GM10248 (cell line): ENCODE measurements around the gene ABCA5.

ENCODE experiments used
- CTCF ChIA-PET: fragments of 300-600 bp; sonication (Branson Sonifier 250); formaldehyde crosslinking; extraction: SDS; loops from one replicate; lab custom pipeline; 2021; ENCODE audit warnings: antibody characterized with exemption; lab: Yijun Ruan, JAX
- POLR2A ChIA-PET: fragments of 350-650 bp; sonication (Branson Sonifier 250); formaldehyde crosslinking; extraction: SDS; loops from one replicate; lab custom pipeline; 2020; ENCODE audit warnings: antibody characterized with exemption; lab: Yijun Ruan, JAX
- DNase-seq: peaks from one replicate; pipeline ENCODE4 v3.0.0; 2012; ENCODE audit errors: extremely low spot score
- CTCF ChIP-seq: IDR thresholded peaks from 2 replicates; pipeline ENCODE4 v1.5.1; 2012; ENCODE audit warnings: mild to moderate bottlenecking, low read depth; ENCODE audit errors: extremely low read depth, missing control alignments, control extremely low read depth

The ABCA5 gene

GRCh38 chr17:69320908-69321238 lies 6.1 kb downstream of the ABCA5 start:
- CTCF ChIA-PET = interaction anchor here (2.0 to 3.0 kb wide), 2 partner anchors 9 to 12 kb away, joined by 4 to 7 read pairs; no protein-coding TSS in a partner anchor
- no peak for TF ChIP-seq CTCF
- POLR2A ChIA-PET = no interaction called here
- DNase-seq = no peak

DNA sequence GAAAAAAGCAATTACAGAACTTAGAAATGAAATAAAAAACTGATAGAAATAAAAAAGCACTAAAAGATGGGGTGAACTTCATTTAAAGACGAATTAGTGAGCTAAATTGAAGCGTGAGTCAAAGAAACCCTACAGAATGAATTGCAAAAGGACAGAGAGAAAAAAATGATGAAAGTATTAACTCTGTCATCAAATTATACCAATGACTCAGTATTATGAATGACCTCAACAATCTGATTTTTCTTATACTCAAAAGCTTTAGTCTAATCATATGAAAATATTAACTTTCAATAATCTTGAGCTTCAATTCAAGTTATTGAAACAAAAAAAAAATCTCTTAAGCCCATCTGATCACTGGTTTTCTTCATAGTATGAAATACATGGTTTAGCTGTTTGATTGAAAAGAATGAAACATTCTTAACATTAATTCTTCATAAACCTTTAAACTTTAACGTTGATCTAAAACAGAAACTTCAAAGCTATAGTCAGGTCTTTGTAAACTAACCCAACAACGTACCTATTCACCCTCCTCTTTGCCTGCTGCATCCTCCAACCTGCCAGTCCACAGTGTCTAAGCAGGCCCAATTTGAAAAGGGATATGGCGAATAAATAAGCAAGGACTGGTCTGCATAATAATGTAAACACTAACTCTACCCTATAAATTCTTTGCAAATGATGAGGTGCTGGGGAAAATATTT lies 6.6 kb downstream of the ABCA5 start:
- ChIA-PET CTCF (interaction anchor here (2.0 kb wide), 1 partner anchor 11 kb away, joined by 4 read pairs; no protein-coding TSS in a partner anchor), POLR2A (no interaction called here)
- TF ChIP-seq CTCF = no peak
- DNase-seq = no peak

GRCh38 chr17:69317625-69318024 lies 9.3 kb downstream of the ABCA5 start:
- no peak for DNase-seq
- no peak for TF ChIP-seq CTCF
- ChIA-PET CTCF (interaction anchor here (1.3 kb wide), 1 partner anchor 198 kb away, joined by 3 read pairs; no protein-coding TSS in a partner anchor), POLR2A (no interaction called here)

DNA sequence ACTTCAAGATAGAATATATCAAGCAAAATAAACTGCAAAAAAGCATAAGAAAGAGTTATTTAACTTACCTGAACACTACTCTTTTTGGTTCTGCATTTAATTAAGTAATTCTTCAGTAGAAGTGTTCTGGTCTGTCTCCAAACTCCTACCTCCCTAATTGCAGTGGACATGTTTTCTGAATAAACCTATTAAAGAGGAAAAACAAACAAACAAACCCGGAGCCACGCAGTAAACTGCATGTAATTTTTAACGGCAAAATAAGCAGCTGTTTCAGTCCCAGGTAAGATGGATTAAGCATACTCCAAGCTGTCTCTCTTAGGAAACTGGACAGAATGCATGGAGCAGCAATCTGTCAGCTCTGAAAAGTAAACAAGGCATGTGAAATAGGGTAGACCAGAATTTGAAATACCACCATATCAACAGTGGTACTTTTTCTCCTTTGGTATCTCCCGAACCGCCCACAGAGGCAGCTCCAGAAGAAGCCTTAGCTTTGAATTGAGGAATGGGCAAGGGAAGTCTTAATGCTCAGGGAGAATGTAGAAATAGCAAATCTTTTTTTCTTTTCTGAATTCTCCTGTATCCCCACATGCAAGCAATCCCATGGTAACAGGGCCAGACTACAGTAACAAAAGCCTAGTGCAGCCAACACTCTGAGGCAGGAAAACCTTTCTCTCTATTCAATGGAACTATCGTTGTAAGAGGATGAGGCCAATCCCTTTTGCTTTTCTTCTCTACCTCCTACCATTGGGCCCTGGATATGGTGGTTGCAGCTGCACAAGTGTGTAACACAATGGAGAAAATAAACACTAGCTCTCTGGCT lies 12.5 kb downstream of the ABCA5 start:
- ChIA-PET CTCF (interaction anchor here (0.7 to 1.5 kb wide), 3 partner anchors 14 to 42 kb away, joined by 3 read pairs; no protein-coding TSS in a partner anchor), POLR2A (interaction anchor here (0.5 to 1.3 kb wide), 2 partner anchors 12 to 208 kb away, joined by 3 read pairs; partner anchors contain the start of gene ABCA5)
- TF ChIP-seq CTCF = no peak
- DNase-seq = no peak

DNA sequence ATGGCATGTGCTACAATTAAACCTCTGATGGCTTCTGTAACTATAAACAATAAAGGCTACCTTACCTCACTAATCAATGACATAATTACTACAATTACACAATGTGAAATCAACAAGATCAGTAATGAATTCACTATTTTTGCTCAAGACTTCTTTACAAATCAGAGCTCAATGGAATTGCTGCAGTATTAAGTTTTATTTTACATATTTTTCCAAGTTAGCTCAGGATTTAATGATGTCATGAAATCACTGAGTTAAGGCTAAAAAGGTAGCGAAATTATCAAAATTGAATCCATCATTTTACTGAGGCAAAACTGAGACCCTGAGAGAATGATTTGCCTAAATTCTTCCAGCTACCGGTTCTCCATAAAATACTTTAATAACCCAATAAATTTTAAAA lies 21.8 kb downstream of the ABCA5 start:
- ChIA-PET POLR2A (interaction anchor here (0.6 kb wide), 1 partner anchor 1577 kb away, joined by 5 read pairs; no protein-coding TSS in a partner anchor), CTCF (interaction anchor here (1.4 to 1.6 kb wide), 3 partner anchors 18 to 50 kb away, joined by 3 to 4 read pairs (median 3); no protein-coding TSS in a partner anchor)
- no peak for DNase-seq
- TF ChIP-seq CTCF = no peak

DNA sequence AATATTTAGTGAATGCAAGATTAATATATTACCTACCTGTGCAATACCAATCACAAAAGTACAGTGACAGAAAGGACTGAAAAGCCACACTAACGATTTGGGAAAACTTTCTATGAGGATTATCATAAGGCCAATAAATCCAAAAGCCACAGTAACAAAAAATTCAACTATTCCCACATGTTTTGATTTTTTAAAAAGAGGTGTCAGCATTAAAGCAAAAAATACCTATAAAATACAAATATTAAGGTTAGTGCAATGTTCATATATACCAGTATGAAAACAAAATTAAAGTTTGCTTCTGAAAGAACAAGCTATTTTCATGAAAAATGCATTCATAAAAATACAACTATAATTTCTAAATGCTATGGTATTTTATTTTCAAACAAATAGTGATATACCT lies 24.3 kb downstream of the ABCA5 start:
- no peak for DNase-seq
- POLR2A ChIA-PET = no interaction called here
- CTCF ChIA-PET = no interaction called here
- TF ChIP-seq CTCF = no peak
